ENCODE results near the gene NFKB1.
A peak's percentile ranks its signal among the peaks of the same experiment; 100 is the strongest.

NFKB1 gene

DNA sequence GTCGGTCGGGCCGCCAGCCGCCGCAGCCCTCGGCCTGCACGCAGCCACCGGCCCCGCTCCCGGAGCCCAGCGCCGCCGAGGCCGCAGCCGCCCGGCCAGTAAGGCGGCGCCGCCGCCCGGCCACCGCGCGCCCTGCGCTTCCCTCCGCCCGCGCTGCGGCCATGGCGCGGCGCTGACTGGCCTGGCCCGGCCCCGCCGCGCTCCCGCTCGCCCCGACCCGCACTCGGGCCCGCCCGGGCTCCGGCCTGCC lies 213 bp downstream of the NFKB1 start:
- DNase-seq = no peak

DNA sequence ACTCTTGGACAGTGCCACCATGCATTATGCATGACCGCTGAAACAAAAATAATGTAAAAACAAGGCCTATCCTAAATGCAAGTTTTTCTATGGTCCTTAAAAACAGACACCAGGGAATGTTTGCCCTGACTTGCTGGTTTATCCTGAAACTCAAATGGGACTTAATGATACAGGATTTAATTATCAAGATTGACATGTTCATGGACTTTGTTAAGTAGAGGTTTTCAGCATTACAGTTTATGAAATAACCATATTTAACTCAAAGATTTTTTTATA lies 1.3 kb downstream of the NFKB1 start:
- no peak for DNase-seq

GRCh38 chr4:102503301-102503746 lies 2.2 kb downstream of the NFKB1 start:
- DNase-seq = no peak

DNA sequence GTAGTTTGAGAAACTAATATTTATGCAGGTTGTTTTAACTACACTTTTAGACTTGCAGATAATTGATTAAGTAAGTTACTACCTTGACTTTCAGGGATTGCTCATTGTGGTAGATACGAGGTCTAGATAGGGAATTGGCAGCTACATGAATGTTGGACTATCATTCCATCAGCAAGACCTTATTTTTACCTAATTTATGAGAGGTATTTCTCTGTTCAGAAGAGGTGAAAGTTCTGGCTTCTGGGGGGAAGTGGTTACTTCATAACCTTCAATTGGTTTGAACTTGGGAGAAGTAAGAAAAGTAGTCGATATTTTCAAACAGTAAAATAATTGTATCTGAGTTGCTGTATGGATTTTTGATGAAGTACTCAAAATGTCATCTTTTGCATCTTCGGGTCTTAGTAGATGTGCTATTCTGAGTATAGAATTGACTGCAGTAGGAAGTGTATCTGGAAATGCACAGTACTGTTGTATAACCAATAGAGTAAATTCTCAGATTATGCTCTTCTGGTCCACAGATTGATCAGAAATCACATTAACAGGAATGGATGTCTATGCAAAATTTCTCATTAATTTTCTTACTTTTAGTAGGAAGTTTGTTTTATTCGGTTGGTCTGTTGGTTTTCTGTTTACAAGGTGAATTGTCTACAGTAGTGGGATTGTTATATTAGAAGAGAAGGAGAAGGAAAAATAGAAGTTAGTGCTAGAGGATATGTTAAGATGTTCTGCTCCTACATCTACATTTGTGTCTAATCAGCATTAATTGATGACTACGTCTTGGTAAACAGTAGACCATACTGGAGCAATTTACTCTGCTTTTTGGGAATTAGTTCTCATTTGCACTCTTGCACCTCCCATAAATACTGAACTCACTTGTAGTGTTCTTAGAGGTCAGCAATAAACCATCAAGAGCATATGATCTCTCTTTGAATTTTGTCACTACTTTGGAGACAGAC lies 3.0 kb downstream of the NFKB1 start:
- DNase-seq = no peak

DNA sequence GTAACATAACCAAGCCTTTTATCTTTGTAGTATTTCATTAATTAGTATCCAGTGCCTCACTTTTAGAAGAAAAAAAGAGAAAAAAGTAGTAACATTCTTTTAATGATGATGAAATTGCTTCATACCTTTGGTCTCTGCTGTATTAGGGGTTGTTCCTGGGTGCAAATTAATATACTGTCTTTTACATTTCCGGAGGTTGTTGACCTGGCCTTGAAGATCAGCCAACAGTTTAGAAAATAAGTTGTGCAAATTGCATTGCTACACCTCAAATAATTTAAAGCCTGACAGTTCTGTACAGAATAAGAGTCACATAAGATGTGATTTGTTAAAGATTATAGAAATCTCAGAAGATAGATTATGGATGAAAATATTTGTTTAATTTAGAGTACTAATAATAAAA lies 3.8 kb downstream of the NFKB1 start:
- no peak for DNase-seq

- no peak for DNase-seq
These were observed 4.5 kb downstream of the NFKB1 start for GRCh38 chr4:102505708-102506107.

DNA sequence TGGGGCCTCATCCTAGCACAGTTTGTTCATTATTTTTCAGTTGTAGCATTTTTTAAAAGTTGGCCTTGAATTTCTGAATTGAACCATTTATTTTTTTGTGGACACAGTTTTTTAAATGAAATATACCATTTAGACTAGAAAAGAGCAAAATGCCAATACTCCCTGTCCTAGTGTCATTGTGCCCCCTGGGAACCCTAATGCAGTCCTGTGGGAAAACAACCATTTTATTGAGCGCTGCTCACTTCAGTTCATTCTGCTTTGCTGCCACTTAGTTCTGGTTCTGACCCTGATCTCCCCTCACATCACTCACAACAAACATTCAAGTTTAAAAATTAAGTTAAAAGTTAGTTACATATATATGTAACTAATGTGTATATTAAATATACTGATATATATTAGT lies 5.4 kb downstream of the NFKB1 start:
- no peak for DNase-seq

DNA sequence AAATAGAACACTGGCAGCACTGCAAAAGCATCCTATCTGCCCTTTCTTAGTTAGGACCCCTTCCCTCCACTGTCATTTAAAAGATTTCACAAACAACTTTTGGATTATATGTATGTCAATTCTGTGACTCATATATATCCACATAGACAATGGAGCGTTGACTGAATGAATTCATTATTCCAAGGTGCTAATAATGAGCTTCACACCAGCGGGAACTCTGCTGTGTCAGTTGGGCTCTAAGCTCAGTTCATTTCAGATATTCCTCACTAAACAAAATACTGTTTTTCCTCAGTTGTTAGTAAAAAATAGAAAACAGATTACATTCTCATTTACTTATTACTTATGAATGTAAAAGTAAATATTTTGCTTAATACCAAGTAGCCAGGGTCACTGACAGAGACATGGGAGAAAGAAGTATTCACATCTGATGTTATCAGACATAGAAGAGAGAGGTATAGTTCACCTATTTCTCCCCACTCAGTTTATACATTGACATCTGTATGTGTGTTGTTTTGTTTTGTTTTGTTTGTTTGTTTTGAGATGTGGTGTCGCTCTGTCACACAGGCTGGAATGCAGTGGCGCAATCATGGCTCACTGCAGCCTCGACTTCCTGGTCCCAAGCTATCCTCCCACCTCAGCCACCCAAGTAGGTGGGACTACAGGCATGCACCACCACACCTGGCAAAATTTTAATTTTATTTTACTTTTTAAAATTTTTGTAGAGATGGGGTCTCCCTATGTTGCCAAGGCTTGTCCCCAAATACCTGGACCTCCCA lies 10.9 kb downstream of the NFKB1 start:
- DNase-seq = no peak

GRCh38 chr4:102514298-102514964 lies 13.3 kb downstream of the NFKB1 start:
- DNase-seq = no peak

- DNase-seq = no peak
These were observed 16.6 kb downstream of the NFKB1 start for GRCh38 chr4:102517753-102518152.

GRCh38 chr4:102518703-102519131 lies 17.6 kb downstream of the NFKB1 start:
- DNase-seq = no peak

DNA sequence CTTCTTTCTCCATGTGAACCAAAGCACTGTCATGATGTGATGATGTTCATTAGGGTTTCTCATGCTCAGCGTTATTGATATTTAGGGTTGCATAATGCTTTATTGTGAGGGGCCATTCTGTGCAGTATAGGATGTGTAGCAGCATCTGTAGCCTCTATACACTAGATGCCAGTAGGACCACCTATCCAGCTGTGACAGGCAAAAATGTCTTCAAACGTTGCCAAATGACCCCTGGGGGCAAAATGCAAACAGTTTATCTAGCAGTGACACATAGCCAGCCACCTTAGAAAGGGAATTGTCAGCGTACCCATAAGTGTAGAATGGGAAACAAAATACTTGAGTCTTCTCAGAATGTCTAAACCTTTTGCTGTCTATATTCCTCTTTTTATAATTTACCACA lies 18.8 kb downstream of the NFKB1 start:
- no peak for DNase-seq

DNA sequence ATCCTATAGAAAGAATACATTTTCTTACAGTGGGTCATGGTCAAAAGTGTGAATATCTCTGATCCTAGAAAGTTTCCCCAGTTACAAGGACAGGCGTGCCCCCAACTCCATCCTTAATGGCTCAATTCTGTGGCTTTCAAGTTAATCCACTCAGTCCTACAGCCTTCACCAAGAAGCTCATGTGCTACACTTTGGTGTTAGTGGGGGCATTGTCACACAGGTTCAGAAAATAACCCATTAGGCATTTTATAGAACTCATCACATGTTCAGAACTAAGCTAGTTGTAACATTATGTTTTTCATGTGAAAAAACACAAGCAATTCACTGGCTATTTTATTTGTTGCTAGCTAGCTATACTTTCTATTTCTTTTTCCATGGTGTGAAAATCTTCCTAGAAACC lies 20.4 kb downstream of the NFKB1 start:
- DNase-seq = no peak

GRCh38 chr4:102522031-102522440 lies 20.9 kb downstream of the NFKB1 start:
- no peak for DNase-seq

DNA sequence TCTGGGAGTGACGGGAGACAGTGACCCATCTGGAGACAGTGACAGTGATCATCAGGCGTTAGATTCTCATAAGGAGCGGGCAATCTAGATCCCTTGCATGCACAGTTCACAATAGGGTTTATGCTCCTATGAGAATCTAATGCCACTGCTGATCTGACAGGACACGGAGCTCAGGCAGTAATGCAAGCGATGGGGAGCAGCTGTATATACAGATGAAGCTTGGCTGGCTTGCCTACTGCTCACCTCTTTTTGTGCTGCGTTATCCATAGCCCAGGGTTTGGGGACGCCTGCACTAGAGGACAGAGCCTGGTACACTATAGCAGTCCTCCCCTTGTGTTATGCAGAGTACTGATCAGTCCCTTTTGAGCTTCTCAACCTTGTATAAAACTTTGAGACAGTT lies 23.5 kb downstream of the NFKB1 start:
- DNase-seq = no peak

- no peak for DNase-seq
These were observed 23.9 kb downstream of the NFKB1 start for GRCh38 chr4:102525097-102525496.

- no peak for DNase-seq
These were observed 24.3 kb downstream of the NFKB1 start for GRCh38 chr4:102525504-102525903.

- DNase-seq = no peak
These were observed 25.4 kb downstream of the NFKB1 start for GRCh38 chr4:102526532-102526931.

DNA sequence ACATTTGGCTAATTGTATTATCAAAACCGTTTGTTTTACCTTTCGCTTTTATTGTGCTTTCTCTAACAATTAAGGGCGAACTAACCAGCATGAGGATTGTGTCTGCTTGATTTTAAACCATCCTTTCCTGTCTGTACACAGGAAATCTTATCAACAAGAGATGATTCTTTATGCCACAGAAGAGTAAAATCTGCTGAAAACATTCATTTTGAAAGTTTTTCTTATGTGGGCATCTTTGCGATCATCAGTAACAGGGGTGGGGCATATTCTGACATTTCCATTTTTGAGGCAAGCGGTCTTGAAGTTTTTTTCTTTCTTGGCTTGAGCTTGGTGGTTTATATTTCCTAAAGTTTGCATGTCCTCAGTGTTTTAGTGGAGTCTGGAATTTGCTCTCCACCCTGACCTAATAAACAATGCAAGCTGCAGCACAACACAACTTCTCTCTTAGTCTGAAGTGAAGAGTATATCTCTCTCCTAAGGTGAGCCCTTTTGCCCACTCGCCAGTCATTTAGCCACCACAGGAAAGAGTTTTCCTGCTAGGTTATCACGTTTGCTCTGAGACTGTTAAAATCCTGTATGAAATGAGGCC lies 26.6 kb downstream of the NFKB1 start:
- no peak for DNase-seq

GRCh38 chr4:102529977-102530376 lies 28.8 kb downstream of the NFKB1 start:
- DNase-seq = no peak

GRCh38 chr4:102530986-102531385 lies 29.8 kb downstream of the NFKB1 start:
- DNase-seq = no peak

DNA sequence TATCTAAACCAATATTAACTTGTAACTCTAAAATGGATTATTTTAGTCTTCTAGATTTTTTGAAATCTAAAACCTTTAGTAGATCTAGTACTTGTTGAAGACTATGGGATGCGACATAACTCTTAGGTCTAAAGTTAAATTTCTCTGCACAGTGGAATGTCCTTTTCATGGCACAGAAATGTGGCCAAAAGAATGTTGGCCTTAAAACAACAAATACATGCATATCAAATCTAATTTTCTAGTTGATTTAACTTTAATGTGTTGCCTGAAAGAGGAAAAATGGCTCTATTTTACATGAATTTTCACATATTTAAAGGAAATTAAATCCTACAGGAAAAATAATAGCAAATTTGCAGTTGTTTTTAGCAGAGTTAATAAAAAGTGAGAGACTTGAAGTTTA lies 30.3 kb downstream of the NFKB1 start:
- no peak for DNase-seq

- no peak for DNase-seq
These were observed 32.2 kb downstream of the NFKB1 start for GRCh38 chr4:102533348-102533747.

DNA sequence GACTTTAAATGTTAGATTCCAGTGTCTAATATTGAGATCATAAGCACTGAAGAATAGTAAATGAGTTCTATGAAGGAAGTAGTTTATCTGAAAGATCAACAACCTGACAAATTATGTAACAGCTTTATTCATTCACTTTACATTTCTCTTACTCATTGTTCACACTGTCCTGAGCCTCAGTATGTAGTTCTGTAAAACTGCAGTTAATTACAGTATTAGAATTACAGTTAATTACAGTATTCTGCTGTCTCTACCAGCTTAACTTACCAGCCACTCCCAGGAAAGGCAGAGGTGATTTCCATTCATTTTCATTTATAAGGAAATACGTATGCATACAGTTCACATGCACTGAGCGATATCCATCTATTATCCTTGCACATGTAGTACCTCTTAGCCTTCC lies 32.7 kb downstream of the NFKB1 start:
- peak; percentile 18 for DNase-seq

All from NCI-H1436 treated with DMSO at 0.1 percent for 48 hours (cell line).